Activated B cell treated with CpG ODN at 0.5 μM for 24 hours (primary cell): Measurements from ENCODE around the gene HSD17B13. TPM values are rescaled to one million over a fixed set of nuclear protein-coding genes. Genes with fewer than 3 reads are reported as not detected.

Experiments
- ATAC-seq: fragments of 200-7000 bp; cut with Tn5 transposase; one replicate; pipeline ENCODE4 v1.10.0; 2021; ENCODE audit warnings: low read depth, mild to moderate bottlenecking, moderate library complexity
- CTCF ChIA-PET: fragments of 350-600 bp; sonication (Branson Sonifier 250); formaldehyde crosslinking; loops from one replicate; lab custom pipeline; 2021; ENCODE audit warnings: antibody characterized with exemption; lab: Charles Lee
- POLR2A ChIA-PET: fragments of 350-600 bp; sonication (Branson Sonifier 250); formaldehyde crosslinking; loops from one replicate; lab custom pipeline; 2021; ENCODE audit warnings: antibody characterized with exemption; lab: Charles Lee
- DNase-seq: peaks from one replicate; pipeline ENCODE4 v3.0.0; 2022
- H3K27ac Mint-ChIP-seq: one replicate; pipeline ENCODE4 v1.8.0; 2020; ENCODE audit warnings: mixed read lengths
- H3K27me3 Mint-ChIP-seq: one replicate; pipeline ENCODE4 v1.8.0; 2021; ENCODE audit warnings: mixed read lengths
- H3K36me3 Mint-ChIP-seq: one replicate; pipeline ENCODE4 v1.8.0; 2021; ENCODE audit warnings: low read depth, mixed read lengths
- H3K4me1 Mint-ChIP-seq: one replicate; pipeline ENCODE4 v1.8.0; 2021; ENCODE audit warnings: mixed read lengths
- H3K4me3 Mint-ChIP-seq: one replicate; pipeline ENCODE4 v1.8.0; 2020; ENCODE audit warnings: mild to moderate bottlenecking, mixed read lengths
- H3K9me3 Mint-ChIP-seq: one replicate; pipeline ENCODE4 v1.8.0; 2020; ENCODE audit warnings: mixed read lengths
- CTCF ChIP-seq: fragments of 200-600 bp; IDR thresholded peaks from one replicate; pipeline ENCODE4 v1.8.0; 2022; ENCODE audit warnings: antibody characterized with exemption, mild to moderate bottlenecking
- intact Hi-C: fragments of 100-400 bp; cut with micrococcal nuclease; formaldehyde crosslinking; loops from one replicate; pipeline ENCODE4 v1.15.1; 2024
- total RNA-seq: library from RNA; stranded (reverse); gene quantifications from 2 replicates; pipeline ENCODE4 v1.2.3, GENCODE V29; 2022

Gene HSD17B13
- total RNA-seq, 1 donor from 2014 or later = 0.35 TPM

DNA sequence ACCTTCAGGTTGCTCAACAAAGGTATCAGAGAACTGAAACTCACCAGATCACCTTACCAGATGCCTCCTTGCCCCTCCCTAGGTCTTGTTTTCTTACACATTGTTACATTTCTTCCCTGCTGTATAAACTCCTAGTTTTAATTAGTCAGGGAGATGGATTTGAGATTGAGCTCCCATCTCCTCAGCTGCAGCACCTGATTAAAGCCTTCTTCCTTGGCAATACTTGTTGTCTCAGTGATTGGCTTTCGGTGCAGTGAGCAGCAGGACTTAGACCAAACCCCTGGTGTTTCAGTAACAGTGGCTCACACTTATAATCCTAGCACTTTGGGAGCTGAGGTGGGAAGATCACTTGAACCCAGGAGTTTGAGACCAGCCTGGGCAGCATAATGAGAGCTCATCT is 59.8 kb downstream of the HSD17B13 start:
- no peak for TF ChIP-seq CTCF
- peaks cover 7% of the 10 kb centered on the region for H3K4me1 Mint-ChIP-seq
- H3K36me3 Mint-ChIP-seq = no peaks in the 10 kb centered on the region
- DNase-seq (no peak), ATAC-seq (no peak)
- H3K27ac Mint-ChIP-seq = no peak overlapping the region
- POLR2A ChIA-PET = no interaction called here
- intact Hi-C loops = no loop called here
- H3K9me3 Mint-ChIP-seq = peaks cover 5% of the 10 kb centered on the region
- no peak overlapping the region for H3K4me3 Mint-ChIP-seq
- peaks cover 3% of the 10 kb centered on the region for H3K27me3 Mint-ChIP-seq
- CTCF ChIA-PET = no interaction called here

- H3K27ac Mint-ChIP-seq = no peak overlapping the region
- TF ChIP-seq CTCF = no peak
- CTCF ChIA-PET = no interaction called here
- POLR2A ChIA-PET = no interaction called here
- no peaks in the 10 kb centered on the region for H3K27me3 Mint-ChIP-seq
- no peak overlapping the region for H3K4me3 Mint-ChIP-seq
- DNase-seq (no peak), ATAC-seq (no peak)
- peaks cover 9% of the 10 kb centered on the region for H3K9me3 Mint-ChIP-seq
- peaks cover 7% of the 10 kb centered on the region for H3K4me1 Mint-ChIP-seq
- intact Hi-C loops = no loop called here
- H3K36me3 Mint-ChIP-seq = no peaks in the 10 kb centered on the region
Observed at GRCh38 chr4:87260477-87260876, 62.2 kb downstream of the HSD17B13 start.

GRCh38 chr4:87258677-87259076 is 64.0 kb downstream of the HSD17B13 start:
- Mint-ChIP-seq H3K27me3 (no peaks in the 10 kb centered on the region), H3K27ac (no peak overlapping the region), H3K36me3 (no peaks in the 10 kb centered on the region), H3K9me3 (peaks cover 9% of the 10 kb centered on the region), H3K4me3 (no peak overlapping the region), H3K4me1 (no peaks in the 10 kb centered on the region)
- ChIA-PET POLR2A (no interaction called here), CTCF (no interaction called here)
- TF ChIP-seq CTCF = no peak
- intact Hi-C loops = no loop called here
- DNase-seq (no peak), ATAC-seq (no peak)

GRCh38 chr4:87257523-87257922 is 65.2 kb downstream of the HSD17B13 start:
- H3K27me3 Mint-ChIP-seq = no peaks in the 10 kb centered on the region
- no peak for DNase-seq
- no peaks in the 10 kb centered on the region for H3K36me3 Mint-ChIP-seq
- H3K9me3 Mint-ChIP-seq = peaks cover 4% of the 10 kb centered on the region
- H3K4me3 Mint-ChIP-seq = no peak overlapping the region
- CTCF ChIA-PET = no interaction called here
- no peak overlapping the region for H3K27ac Mint-ChIP-seq
- intact Hi-C loops = no loop called here
- POLR2A ChIA-PET = no interaction called here
- no peak for TF ChIP-seq CTCF
- H3K4me1 Mint-ChIP-seq = no peaks in the 10 kb centered on the region
- ATAC-seq = no peak

DNA sequence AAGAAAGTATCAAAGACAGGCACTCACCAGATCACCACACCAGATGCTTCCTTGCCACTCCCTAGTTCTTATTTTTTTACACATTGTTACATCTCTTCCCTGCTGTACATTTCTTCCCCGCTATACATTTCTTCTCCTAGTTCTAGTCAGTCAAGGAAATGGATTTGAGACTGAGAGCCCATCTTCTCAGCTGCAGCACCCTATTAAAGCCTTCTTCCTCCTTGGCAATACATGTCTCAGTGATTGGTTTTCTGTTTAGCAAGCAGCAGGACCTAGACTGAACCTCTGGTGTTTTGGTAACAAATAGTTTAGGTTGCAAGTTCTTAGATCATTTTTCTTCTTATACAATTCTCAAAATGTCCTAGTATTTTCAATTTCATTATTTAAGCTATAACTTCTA is 66.9 kb downstream of the HSD17B13 start:
- no peak overlapping the region for H3K4me3 Mint-ChIP-seq
- no peak for DNase-seq
- H3K4me1 Mint-ChIP-seq = no peaks in the 10 kb centered on the region
- no peaks in the 10 kb centered on the region for H3K36me3 Mint-ChIP-seq
- H3K27ac Mint-ChIP-seq = no peak overlapping the region
- intact Hi-C loops = no loop called here
- no peak for TF ChIP-seq CTCF
- peaks cover 4% of the 10 kb centered on the region for H3K9me3 Mint-ChIP-seq
- no peaks in the 10 kb centered on the region for H3K27me3 Mint-ChIP-seq
- no peak for ATAC-seq
- ChIA-PET POLR2A (no interaction called here), CTCF (no interaction called here)

Other genes with a start within 250 kb of the HSD17B13 start
- 10.5 and 12.6 TPM in 2 replicates for gene KLHL8, start 102.3 kb downstream of the HSD17B13 start, total RNA-seq
- 26.2 and 28.4 TPM in 2 replicates for gene HSD17B11, start 68.3 kb upstream of the HSD17B13 start, total RNA-seq
- 18.5 and 21.1 TPM in 2 replicates for gene NUDT9, start 99.7 kb upstream of the HSD17B13 start, total RNA-seq
- gene SPARCL1, start 206.5 kb upstream of the HSD17B13 start, total RNA-seq = not detected in 2 replicates